ENCODE measurements around the gene TRDMT1.
A peak's percentile ranks its signal among the peaks of the same experiment; 100 is the strongest.

TRDMT1 gene

GRCh38 chr10:17125206-17125893 is 76.1 kb downstream of the TRDMT1 start:
- DNase-seq: no peak

- no peak for DNase-seq
These were observed 77.5 kb downstream of the TRDMT1 start for GRCh38 chr10:17123961-17124360.

- DNase-seq: no peak
These were observed 78.5 kb downstream of the TRDMT1 start for GRCh38 chr10:17122726-17123661.

- no peak for DNase-seq
These were observed 79.4 kb downstream of the TRDMT1 start for GRCh38 chr10:17122052-17122451.

- no peak for DNase-seq
These were observed 80.8 kb downstream of the TRDMT1 start for GRCh38 chr10:17120694-17121093.

- DNase-seq: no peak
These were observed 81.6 kb downstream of the TRDMT1 start for GRCh38 chr10:17119845-17120244.

- DNase-seq: no peak
These were observed 85.3 kb downstream of the TRDMT1 start for GRCh38 chr10:17116193-17116592.

GRCh38 chr10:17115683-17116082 is 85.8 kb downstream of the TRDMT1 start:
- no peak for DNase-seq

GRCh38 chr10:17114878-17115444 is 86.5 kb downstream of the TRDMT1 start:
- DNase-seq: peak; percentile 6

GRCh38 chr10:17113889-17114540 is 87.5 kb downstream of the TRDMT1 start:
- no peak for DNase-seq

- no peak for DNase-seq
These were observed 88.1 kb downstream of the TRDMT1 start for GRCh38 chr10:17113346-17113745.

- DNase-seq: no peak
These were observed 88.9 kb downstream of the TRDMT1 start for GRCh38 chr10:17112566-17112965.

GRCh38 chr10:17109475-17110207 is 91.8 kb downstream of the TRDMT1 start:
- DNase-seq: no peak

- no peak for DNase-seq
These were observed 92.4 kb downstream of the TRDMT1 start for GRCh38 chr10:17109046-17109445.

- DNase-seq: no peak
These were observed 94.5 kb downstream of the TRDMT1 start for GRCh38 chr10:17106991-17107390.

GRCh38 chr10:17101910-17102266 is 99.6 kb downstream of the TRDMT1 start:
- no peak for DNase-seq

- DNase-seq: no peak
These were observed 100.1 kb downstream of the TRDMT1 start for GRCh38 chr10:17101257-17101909.

- no peak for DNase-seq
These were observed 100.9 kb downstream of the TRDMT1 start for GRCh38 chr10:17100586-17100985.

GRCh38 chr10:17098012-17098411 is 103.5 kb downstream of the TRDMT1 start:
- no peak for DNase-seq
